ENCODE results near the gene THADA.

DNA sequence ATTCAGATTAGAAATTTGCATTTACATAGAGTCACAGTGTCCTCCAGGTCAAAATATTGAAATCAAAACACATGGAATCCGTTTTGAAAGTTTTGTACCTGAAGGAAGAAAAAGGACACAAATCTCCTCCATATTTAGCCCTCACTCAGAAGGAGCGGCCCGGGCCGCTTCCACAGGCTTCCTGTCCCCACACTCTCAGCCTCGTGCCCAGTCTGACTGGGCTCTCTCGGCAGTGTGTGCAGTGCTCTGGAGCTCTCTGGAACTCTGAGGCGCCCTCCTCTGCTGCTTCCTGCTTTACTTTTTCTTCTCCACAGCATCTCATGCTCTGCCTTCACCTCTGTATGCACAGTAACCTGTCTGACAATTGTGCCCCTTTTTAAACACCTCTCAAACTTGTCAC is 347.2 kb downstream of the THADA start:
- no peak for TF ChIP-seq EZH2 (IDR thresholded peaks at IDR 0.05; ENCODE audit: borderline replicate concordance, low read length)
- TF ChIP-seq, protein P1, sequence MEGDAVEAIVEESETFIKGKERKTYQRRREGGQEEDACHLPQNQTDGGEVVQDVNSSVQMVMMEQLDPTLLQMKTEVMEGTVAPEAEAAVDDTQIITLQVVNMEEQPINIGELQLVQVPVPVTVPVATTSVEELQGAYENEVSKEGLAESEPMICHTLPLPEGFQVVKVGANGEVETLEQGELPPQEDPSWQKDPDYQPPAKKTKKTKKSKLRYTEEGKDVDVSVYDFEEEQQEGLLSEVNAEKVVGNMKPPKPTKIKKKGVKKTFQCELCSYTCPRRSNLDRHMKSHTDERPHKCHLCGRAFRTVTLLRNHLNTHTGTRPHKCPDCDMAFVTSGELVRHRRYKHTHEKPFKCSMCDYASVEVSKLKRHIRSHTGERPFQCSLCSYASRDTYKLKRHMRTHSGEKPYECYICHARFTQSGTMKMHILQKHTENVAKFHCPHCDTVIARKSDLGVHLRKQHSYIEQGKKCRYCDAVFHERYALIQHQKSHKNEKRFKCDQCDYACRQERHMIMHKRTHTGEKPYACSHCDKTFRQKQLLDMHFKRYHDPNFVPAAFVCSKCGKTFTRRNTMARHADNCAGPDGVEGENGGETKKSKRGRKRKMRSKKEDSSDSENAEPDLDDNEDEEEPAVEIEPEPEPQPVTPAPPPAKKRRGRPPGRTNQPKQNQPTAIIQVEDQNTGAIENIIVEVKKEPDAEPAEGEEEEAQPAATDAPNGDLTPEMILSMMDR (IDR thresholded peaks at IDR 0.05; ENCODE audit: low read length), result no peak
